CD4-positive, alpha-beta T cell (primary cell): ENCODE measurements around the gene GK2. TPM values are rescaled to one million over a fixed set of nuclear protein-coding genes. Genes with fewer than 3 reads are reported as not detected.

Experiments used
- ATAC-seq: fragments of 200-7000 bp; cut with Tn5 transposase; one replicate; pipeline ENCODE4 v1.10.0; 2022; ENCODE audit warnings: mild to moderate bottlenecking; ENCODE audit not compliant: poor library complexity
- CTCF ChIA-PET: fragments of 350-600 bp; sonication (Branson Sonifier 250); formaldehyde crosslinking; loops from one replicate; lab custom pipeline; 2021; ENCODE audit warnings: antibody characterized with exemption, inconsistent platforms; lab: Charles Lee
- POLR2A ChIA-PET: fragments of 350-600 bp; sonication (Branson Sonifier 250); formaldehyde crosslinking; loops from one replicate; lab custom pipeline; 2021; ENCODE audit warnings: antibody characterized with exemption, inconsistent platforms; lab: Charles Lee
- DNase-seq, 14 experiments: peaks; one replicate each; pipeline ENCODE4 v3.0.0-alpha.2; 2013 to 2020; ENCODE audit warnings: mixed read lengths in 2 of 14
- H3K27ac ChIP-seq, 2 donors: one replicate each; pipeline versions ENCODE4 v1.5.1 to v1.7.0; 2013; ENCODE audit warnings: low read length in 2 of 2, low read depth in 1 of 2, mild to moderate bottlenecking in 1 of 2
- H3K27me3 ChIP-seq, 2 experiments: 1 replicate in 1 of 2; 2 replicates in 1 of 2; pipeline versions ENCODE4 v1.6.1 to v1.7.0; 2013; ENCODE audit warnings: low read length in 2 of 2, control low read depth in 1 of 2, mild to moderate bottlenecking in 1 of 2, moderate library complexity in 1 of 2; ENCODE audit not compliant: insufficient read depth in 2 of 2, control insufficient read depth in 1 of 2
- H3K36me3 ChIP-seq: one replicate; pipeline ENCODE4 v1.6.1; 2013; ENCODE audit warnings: low read length, control low read depth; ENCODE audit not compliant: insufficient read depth
- H3K4me1 ChIP-seq: one replicate; pipeline ENCODE4 v1.6.1; 2013; ENCODE audit warnings: low read length, control low read depth; ENCODE audit not compliant: insufficient read depth
- H3K4me3 ChIP-seq: one replicate; pipeline ENCODE4 v1.5.1; 2013; ENCODE audit warnings: mild to moderate bottlenecking, low read length, moderate library complexity
- H3K9me3 ChIP-seq, 2 experiments: 1 replicate in 1 of 2; 2 replicates in 1 of 2; pipeline versions ENCODE4 v1.6.1 to v1.7.0; 2013; ENCODE audit warnings: low read length in 2 of 2, mild to moderate bottlenecking in 2 of 2, control low read depth in 1 of 2, moderate library complexity in 1 of 2; ENCODE audit not compliant: control insufficient read depth in 1 of 2, insufficient read depth in 1 of 2
- H3K27ac Mint-ChIP-seq: one replicate; pipeline ENCODE4 v1.8.0; 2020; ENCODE audit warnings: mixed read lengths
- H3K27me3 Mint-ChIP-seq: one replicate; pipeline ENCODE4 v1.8.0; 2021; ENCODE audit warnings: mixed read lengths
- H3K36me3 Mint-ChIP-seq: one replicate; pipeline ENCODE4 v1.8.0; 2021; ENCODE audit warnings: low read depth, mixed read lengths
- H3K4me1 Mint-ChIP-seq: one replicate; pipeline ENCODE4 v1.8.0; 2021; ENCODE audit warnings: low read depth, mixed read lengths
- H3K4me3 Mint-ChIP-seq: one replicate; pipeline ENCODE4 v1.8.0; 2020; ENCODE audit warnings: mild to moderate bottlenecking, mixed read lengths
- H3K9me3 Mint-ChIP-seq: one replicate; pipeline ENCODE4 v1.8.0; 2020; ENCODE audit warnings: mixed read lengths
- CTCF ChIP-seq: fragments of 200-600 bp; IDR thresholded peaks from one replicate; pipeline ENCODE4 v1.8.0; 2022; ENCODE audit warnings: antibody characterized with exemption, mild to moderate bottlenecking
- intact Hi-C, 2 experiments: fragments of 100-400 bp; cut with DNase I in 1 of 2; cut with micrococcal nuclease in 1 of 2; formaldehyde crosslinking; loops; one replicate each; pipeline versions ENCODE4 v1.15.1 to v1.9.0; 2023 to 2025; cut with DNase I, micrococcal nuclease
- polyA plus RNA-seq, 2 donors: library from polyadenylated mRNA; unstranded; fragments of 120-200 nt; gene quantifications; one replicate each; pipeline ENCODE4 v1.2.1, GENCODE V29; 2013
- total RNA-seq, 174 experiments: library from RNA in 2 of 174; stranded (reverse) in 2 of 174; gene quantifications; one replicate each; pipeline ENCODE4 v1.2.3 and lab custom pipeline; 2021 to 2026

Gene GK2
- total RNA-seq: not detected
- polyA plus RNA-seq (2013, experiment 1 of 2): not detected
- polyA plus RNA-seq (2013, experiment 2 of 2): not detected
- 0 reads per million in 172 experiments for total RNA-seq (lab: John Stamatoyannopoulos, UW)

DNA sequence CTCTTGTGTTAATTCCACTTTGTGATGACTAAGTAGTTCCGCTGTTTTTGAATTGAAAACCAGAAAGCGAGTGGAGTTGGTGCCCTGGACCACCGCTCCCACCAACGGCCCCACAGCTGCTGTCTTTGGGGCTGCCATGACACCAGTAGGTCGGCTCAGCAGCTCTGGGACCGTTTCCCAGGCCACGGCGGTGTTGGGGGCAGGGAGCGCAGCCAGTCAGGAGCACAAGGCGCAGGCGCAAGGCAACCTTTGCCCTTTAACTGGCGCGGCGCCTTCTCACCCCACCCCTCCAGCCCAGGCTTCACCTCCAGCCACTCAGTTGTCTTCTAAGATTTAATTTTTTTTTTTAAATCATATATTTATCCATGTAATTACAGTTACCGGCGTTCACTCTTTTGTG lies at the start of gene GK2:
GK2 (minus strand) TSS at position 166 of the 400 bp plus-strand sequence; CDS start at position 138, 28 bp downstream.
- Mint-ChIP-seq H3K27me3 (no peaks in the 10 kb centered on the region), H3K4me1 (no peaks in the 10 kb centered on the region), H3K27ac (no peak within 1 kb of the TSS), H3K36me3 (no peaks in the 10 kb centered on the region), H3K9me3 (no peaks in the 10 kb centered on the region), H3K4me3 (no peak within 1 kb of the TSS)
- CTCF ChIA-PET: no interaction called here
- peaks cover 0 to 3% of the 10 kb centered on the region in 2 experiments for H3K9me3 ChIP-seq
- H3K4me1 ChIP-seq: no peaks in the 10 kb centered on the region
- DNase-seq (no peak), ATAC-seq (no peak)
- intact Hi-C loops: no loop called here
- H3K27me3 ChIP-seq: no peaks in the 10 kb centered on the region
- H3K27ac ChIP-seq: no peak within 1 kb of the TSS
- TF ChIP-seq CTCF: no peak
- POLR2A ChIA-PET: no interaction called here
- H3K4me3 ChIP-seq: no peak within 1 kb of the TSS
- H3K36me3 ChIP-seq: no peaks in the 10 kb centered on the region

GRCh38 chr4:79455216-79455615 lies 47.2 kb upstream of the GK2 start:
- Mint-ChIP-seq H3K36me3 (no peaks in the 10 kb centered on the region), H3K27me3 (no peaks in the 10 kb centered on the region), H3K4me3 (no peak overlapping the region), H3K27ac (no peak overlapping the region), H3K4me1 (no peaks in the 10 kb centered on the region), H3K9me3 (no peaks in the 10 kb centered on the region)
- ATAC-seq (no peak), DNase-seq (no peak)
- no peak overlapping the region for H3K27ac ChIP-seq
- no peak overlapping the region for H3K4me3 ChIP-seq
- H3K27me3 ChIP-seq: no peaks in the 10 kb centered on the region
- no peaks in the 10 kb centered on the region for H3K36me3 ChIP-seq
- intact Hi-C loops: no loop called here
- no peaks in the 10 kb centered on the region for H3K9me3 ChIP-seq
- ChIA-PET CTCF (no interaction called here), POLR2A (no interaction called here)
- no peaks in the 10 kb centered on the region for H3K4me1 ChIP-seq
- no peak for TF ChIP-seq CTCF

GRCh38 chr4:79454656-79455055 lies 46.6 kb upstream of the GK2 start:
- no peak overlapping the region for H3K27ac Mint-ChIP-seq
- H3K36me3 Mint-ChIP-seq: no peaks in the 10 kb centered on the region
- no peaks in the 10 kb centered on the region for H3K27me3 Mint-ChIP-seq
- Histone ChIP-seq H3K4me1 (no peaks in the 10 kb centered on the region), H3K9me3 (no peaks in the 10 kb centered on the region), H3K27ac (no peak overlapping the region), H3K4me3 (no peak overlapping the region), H3K36me3 (no peaks in the 10 kb centered on the region), H3K27me3 (no peaks in the 10 kb centered on the region)
- intact Hi-C loops: no loop called here
- no peak for TF ChIP-seq CTCF
- H3K4me3 Mint-ChIP-seq: no peak overlapping the region
- DNase-seq (no peak), ATAC-seq (no peak)
- H3K4me1 Mint-ChIP-seq: no peaks in the 10 kb centered on the region
- CTCF ChIA-PET: no interaction called here
- POLR2A ChIA-PET: no interaction called here
- no peaks in the 10 kb centered on the region for H3K9me3 Mint-ChIP-seq
